NCI-H1092 (cell line): ENCODE measurements around the gene LUZP1.

ENCODE experiments used
- DNase-seq: peaks from one replicate; lab custom pipeline; 2025; lab: John Stamatoyannopoulos, UW

The LUZP1 gene

DNA sequence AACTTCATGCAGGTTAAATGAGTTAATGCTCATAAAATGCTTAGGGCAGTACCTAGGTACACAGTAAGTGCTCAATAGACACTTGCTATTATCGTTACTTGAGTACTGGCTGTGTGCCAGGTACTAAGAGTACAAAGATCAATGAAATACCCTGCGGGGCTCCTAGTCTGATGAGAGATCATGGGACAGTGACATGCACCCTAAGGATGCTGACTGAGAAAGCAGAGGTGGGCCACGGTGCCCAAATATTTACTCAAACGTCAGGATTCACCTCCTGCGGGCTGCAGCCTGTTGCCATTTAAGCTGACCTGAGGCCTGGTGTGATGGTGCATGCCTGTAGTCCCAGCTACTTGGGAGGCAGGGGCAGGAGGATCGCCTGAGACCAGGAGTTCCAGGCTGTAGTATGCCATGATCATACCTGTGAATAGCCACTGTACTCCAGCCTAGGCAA, 19.8 kb upstream of the LUZP1 start:
- no peak for DNase-seq

DNA sequence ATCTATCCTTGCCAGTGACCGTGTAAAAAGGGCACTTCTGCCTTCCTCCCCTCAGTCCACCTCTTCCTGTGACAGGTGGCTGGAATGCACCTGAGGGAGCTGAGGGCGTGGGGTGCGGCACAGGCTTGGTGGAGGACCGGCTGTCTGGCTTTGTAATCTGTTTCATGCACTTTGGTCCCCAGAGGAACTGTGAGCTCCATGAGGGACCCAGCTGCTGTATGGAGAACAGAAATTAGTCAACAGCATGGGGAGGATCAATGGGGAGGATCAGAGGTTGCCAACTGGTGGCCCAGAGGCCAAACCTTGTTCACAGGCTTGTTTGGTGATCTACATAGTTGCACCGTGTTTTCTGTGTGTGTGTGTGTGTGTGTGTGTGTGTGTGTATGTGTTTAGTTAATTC, 19.0 kb upstream of the LUZP1 start:
- DNase-seq: no peak

DNA sequence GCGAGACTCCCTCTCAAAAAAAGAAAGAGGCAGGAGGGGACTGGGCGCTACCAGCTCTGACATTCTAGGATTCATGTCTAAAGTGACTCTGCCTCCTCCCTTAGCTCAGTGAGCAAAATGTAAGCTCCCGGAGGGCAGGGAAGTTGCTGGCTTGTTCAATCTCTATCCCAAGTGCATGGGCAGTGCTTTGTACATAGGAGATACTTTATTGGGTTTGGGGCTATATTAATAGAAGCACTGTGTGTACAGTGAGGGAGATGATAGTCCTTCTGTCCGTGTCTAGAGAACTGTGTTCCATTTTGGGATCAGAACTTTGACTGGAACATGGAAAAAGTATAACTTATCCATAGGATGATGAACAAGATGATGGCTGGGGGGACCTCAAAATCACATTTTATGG, 16.7 kb upstream of the LUZP1 start:
- DNase-seq: no peak

DNA sequence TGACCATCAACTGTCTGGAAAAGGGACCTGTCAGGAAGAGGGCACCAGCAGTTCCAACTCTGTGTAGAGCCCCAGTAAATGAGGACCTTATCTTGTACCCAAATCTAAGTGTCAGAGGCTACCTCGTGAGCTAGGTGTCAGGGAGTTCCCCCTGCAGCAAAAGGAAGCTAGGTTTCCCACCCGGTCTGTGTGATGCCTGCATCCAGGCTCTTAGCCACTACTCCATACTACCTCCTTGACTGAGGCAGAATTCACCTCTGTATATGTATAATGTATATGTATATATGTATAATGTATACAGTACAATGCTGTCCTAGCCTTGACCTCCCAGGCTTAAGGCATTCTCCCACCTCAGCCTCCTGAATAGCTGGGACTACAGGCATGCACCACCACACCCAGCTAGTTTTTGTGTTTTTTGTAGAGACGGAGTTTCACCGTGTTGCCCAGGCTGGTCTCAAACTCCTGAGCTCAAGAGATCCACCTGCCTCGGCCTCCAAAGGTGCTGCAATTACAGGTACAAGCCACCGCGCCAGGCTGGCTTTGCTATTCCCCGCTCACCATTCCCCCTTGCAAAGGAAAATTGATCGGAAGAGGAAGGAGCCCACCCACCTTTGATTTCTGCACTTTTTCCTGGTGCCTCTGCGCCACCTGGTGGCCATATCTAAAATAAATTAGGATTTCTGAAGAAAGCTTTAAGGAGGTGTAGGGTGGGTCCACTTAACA, 15.7 kb upstream of the LUZP1 start:
- peak; percentile 37 for DNase-seq

DNA sequence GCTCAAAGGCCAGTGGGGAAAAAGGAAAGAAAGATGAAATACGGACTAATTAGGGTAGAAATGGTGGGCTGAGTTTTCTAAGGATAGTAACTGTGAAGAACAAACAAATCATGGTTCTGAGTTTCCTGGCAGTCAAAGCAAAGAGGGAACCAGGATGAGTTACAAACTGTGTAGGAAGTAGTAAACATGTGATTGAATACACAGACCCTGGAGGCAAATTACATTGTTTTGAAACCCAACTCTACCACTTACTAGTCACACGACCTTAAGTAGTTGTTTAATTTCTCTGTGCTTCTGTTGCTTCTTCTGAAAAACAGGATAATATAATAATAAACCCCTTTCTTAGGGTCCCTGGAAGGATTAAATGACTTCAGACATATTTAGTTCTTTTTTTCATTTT, 11.2 kb upstream of the LUZP1 start:
- no peak for DNase-seq

DNA sequence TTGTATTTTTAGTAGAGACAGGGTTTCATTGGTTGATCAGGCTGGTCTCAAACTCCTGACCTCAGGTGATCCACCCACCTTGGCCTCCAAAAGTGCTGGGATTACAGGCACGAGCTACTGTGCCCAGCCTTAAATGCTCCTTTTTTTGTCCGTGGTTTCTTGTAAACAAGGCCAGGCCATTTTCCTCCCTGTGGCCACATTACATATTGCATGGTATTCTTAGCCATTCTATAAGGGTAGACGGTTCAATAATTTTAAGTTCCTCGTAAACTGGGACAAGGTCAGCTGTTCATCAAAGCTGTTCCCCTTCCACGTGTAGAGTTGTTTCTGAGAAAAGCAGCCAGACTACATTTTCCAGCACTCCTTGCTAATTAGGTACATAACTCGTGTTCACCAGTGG, 10.3 kb upstream of the LUZP1 start:
- no peak for DNase-seq

DNA sequence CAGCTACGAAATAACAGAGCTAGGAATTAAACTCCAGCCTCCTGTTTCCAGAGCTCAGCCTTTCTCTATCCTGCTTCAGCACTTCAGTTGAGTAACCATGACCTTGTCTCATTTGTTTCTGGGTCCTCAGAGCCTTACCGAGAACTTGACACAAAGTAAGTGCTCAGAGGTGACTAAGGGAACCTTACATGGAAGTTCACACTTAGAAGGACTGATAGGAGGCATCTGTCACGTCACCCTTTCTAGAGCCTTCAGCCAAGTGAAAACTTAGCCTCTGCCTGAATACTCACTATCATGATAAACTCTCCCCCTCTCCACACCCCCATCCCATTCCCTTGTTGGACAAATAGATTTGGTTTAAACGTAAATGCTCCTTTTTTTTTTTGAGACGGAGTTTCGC, 9.8 kb upstream of the LUZP1 start:
- no peak for DNase-seq

DNA sequence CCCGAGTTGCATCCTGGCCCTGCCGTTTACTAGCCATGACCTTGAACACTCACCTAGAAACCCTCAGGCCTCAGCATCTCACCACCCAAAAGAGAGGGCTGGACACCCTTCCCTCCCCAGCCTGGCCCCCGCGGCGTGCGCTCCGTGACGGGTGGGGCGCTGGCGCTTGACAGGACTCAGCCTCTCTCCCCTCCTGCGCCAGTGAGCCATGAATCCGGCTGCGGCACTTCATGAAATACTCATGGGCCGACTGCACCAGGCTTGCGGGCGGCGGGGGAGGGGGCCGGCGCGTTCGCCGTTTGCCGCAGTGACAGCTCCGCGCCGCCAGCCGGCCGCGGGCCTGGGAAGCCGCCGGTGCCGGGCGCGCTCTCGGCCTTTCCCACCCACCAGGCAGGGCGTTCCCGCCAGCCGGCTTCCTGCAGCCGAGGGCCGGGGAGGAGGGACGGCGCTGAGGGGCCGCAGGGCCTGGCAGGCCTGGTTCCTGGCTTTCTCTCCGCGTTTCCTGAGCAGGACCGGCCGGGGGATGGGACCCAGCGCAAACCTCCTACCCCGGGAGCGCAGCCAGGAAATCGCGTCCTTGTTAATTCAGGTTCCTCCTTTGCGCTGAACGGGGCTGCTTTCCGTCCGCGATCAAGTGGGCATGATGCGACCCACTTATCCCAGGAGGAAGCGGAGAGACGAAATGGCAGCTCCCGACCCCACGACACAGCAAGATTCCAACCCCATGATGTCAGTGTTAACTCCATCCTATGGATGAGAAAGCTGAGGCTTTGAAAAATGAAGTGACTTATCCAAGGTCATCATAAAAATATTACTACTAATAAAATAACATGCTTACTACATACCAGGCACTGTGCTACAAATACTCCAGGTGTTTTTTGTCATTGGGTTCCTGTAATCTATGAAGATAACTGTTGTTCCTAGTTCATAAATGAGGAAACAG, 9.1 kb upstream of the LUZP1 start:
- peak; percentile 63 for DNase-seq

DNA sequence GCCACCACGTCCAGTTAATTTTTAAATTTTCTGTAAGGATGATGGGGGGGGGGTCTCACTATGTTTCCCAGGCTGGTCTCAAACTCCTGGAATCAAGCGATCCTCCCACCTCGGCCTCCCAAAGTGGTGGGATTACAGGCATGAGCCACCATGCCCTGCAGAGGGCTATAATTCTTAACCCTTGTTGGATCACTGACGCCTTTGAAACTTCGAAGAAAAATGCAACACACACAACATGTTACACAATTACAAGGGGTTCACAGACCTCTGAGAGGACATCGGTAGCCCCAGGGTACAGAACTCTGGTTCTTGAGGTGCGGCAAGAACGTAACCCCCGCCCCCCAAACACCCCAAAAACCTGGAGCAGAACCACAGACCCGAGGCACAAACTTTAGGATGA, 8.4 kb upstream of the LUZP1 start:
- DNase-seq: no peak

DNA sequence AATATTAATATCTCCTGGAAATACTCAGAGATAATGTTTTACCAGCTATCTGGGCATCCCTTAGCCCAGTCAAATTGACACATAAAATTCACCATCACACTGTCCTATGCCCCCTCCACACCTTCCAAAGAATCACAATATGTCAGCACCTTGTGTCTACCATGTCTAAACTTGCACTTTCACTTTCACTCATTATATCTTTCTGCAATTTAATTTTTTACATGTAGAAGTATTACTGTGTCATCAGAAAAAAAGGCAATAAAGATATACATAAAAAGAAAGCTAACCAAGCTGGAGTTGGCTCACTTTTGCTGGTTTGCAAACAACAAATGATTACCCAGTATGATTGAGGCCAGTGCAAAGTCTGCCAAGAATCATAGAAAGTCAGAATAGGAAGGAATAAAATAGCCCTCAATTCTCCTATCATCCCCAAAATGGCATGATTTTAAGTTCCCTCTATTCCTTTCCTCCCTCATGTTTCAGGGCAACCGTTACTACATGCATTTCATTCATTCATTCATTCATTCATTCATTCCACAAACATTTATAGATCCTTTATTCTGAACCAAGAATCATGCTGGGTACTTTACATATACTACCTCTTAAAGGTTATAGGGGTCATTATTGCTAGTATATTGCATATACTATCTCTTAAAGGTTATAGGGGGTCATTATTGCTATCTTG, 5.9 kb upstream of the LUZP1 start:
- DNase-seq: no peak

DNA sequence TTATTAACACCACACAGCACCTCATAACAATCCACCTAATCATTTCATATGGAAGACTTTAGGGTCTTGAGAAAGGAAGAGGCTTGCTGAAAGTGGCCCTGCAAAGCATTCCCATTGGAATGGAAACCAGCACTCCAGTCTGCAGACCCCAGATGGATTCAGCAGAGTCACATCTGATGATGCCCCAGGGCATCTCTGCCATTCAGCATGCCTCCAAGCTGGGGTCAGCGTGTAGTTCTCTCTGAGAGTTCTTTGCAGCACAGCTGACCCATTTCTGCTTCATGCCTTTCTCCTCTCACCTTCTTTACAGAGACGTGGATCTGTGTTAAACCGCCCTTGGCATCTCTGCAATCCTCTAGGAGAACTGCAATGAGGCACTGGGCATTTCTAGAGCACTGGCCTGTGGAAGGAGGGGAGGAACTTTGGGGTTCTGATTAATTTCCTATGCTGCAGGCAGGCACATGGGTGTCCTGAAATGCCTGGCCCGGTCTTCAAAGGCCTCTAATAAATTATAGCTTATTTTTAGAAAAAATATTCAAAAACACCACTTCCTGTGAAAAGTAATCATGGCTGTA, 2.6 kb upstream of the LUZP1 start:
- DNase-seq: no peak

DNA sequence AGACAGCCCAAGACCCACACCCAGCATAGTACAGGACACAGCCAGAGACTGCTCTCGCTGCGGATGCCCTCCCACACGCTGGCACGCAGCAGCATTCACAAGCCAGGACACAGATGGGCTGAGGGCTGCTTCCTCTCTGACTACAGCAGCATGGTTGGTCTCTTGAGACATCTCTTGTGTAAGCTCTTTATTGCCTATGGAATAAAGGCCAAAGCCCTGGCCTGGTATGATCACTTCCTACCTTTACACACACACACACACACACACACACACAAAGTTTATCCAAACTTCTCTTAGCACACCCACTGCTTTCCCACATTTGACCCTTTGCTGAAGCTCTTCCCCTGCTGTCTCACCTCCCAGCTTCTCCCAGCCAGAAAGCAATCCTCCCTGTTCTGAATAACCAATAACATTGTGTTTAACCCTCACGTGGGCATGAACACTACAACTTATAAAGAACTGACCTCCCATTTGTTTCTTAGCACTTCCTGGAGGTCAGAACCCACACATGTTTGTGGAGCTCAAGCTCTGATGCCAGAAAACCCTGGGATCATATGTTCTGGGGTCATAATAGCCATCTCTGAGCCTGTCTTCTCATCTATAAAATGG, 1.2 kb upstream of the LUZP1 start:
- no peak for DNase-seq

DNA sequence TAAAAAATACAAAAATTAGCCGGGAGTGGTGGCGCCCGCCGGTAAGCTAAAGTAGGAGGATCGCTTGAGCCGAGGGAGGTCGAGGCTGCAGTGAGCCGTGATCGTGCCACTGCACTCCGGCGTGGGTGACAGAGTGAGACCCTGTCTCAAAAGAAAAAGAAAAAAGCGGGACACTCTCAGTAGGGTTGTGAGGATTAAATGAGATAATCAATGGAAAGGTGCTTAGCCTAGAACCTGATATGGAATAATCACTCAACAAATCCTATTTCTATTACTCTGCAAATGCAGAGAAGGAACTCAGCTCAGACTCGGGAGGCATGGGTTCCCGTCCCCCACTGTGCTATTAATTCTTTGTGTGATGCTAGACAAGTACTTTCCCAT, 529 bp upstream of the LUZP1 start:
- DNase-seq: no peak

DNA sequence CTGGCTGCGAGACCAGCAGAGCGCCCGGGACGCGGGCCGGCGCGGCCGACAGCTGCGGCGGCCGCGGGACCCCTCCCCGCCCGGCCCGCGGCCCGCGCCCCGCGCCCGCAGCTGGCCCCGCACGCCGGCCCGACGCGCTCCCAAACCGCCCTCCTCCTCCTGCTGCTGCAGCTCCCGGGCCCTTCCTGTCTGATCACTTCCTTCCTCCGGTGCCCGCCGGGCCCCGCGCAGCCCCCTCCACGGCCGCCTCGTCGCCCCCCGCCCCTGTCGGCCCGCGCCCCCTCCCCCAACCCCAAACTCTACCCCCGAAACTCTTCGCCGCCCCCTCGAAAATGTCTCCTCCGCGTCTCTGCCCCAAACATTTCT, 594 bp downstream of the LUZP1 start:
- DNase-seq: no peak

DNA sequence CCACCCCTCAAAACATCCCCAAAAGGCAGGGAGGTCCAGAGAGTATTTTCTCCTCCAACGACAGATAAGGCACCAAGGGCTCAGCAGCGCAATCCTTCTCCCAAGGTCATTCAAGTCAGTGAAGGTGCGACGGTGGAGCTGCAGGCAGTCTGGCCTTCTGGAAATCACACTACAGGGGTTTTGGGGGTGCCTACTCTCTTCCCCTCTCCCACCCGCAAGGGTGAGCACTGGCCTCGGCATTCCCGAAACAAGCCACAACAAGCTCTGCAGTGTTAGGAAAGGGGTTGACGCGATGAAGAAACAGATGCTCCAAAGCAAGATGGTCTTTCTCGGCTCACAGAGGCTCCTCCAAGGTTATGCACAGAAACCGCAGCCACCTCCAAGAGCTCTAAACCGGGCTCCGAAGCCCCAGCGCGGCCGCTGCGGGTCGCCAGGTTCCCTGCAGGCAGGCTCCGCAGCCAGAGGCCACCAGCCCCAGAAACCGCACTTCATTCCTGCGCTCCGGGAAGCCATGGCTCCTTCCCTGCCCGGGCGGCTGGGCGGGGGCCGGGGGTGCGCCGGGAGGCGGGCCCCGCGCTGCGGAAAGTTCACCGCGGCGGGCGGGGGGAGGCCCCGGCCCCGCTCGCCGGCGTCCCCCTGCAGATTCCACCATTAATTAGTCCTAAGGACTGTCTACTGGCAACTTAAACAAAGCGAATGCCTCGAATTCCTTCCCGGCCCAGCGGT, 1.1 kb downstream of the LUZP1 start:
- DNase-seq: no peak

DNA sequence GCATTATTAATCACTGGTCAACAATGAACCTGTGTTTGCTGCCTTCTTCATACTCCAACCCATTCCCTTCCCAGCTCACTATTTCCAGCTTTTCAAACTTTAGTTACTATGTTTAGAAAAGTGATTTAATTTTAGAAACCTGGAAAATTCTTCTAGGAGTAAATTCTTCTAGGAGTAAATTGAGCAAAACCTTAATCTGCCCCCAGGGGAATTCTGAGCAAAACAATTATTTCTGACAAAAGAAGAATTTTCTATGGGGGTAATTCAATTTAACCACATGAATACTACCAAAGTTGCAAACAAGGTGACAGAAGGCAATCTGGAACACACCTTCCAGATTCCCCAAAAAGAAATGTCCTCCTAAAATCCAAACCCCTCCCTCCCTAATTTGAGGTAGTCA, 1.8 kb downstream of the LUZP1 start:
- DNase-seq: no peak

DNA sequence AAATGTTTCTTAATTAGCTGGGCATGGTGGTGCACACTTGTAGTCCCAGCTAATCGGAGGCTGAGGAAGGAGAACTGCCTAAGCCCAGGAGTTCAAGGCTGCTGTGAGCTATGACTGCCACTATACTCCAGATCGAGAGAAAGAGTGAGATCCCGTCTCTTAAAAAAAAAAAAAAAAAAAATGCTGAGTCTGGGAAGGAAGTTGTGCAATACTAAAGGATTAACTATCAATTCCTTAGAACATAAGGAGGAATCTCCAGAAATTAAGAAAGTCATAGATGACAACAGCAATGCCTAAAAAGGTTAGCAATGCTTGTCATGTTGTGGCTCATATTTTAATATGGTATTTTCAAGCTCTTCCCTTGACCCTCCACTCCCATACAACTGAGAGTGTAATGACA, 5.3 kb downstream of the LUZP1 start:
- DNase-seq: no peak

DNA sequence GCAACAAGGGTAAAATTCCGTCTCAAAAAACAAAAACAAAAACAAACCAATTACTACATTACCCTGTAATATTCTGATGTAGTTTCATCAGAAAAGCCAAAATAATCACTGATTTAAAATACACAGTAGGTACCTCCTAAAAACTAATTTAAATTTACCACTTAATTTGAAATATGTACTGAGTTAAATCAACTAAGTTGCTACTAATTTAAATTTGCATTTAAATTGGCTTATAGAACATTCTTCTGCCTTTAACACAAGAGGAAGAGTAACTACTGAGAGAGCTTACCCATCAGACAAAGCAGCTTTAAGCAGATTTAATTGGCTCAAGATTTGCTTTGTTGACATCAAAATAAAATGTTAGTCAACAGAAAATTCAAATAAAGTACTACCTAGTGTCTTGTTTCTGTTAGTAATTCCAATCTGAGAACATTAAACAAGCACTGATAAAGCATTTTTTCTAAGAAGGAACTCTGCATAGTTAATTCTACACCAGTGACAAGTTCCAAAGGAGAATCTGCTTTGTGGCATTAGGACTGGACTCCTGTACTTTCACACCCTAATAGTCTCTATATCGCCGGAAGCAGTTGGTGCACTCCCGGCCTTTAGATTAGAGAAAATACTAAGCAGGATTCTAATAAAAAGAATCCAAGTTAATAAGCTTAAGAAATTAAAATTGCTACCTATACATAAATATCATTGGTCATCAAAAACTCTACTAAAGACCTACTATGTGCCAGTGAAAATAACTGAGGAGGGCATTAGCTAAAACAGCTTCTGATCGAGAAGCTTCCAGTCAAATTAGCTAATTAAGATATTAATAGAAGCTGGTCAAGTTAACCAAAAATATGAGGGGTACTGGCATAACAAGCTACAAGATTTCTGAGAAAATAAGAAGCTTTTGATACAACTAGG, 8.4 kb downstream of the LUZP1 start:
- no peak for DNase-seq

DNA sequence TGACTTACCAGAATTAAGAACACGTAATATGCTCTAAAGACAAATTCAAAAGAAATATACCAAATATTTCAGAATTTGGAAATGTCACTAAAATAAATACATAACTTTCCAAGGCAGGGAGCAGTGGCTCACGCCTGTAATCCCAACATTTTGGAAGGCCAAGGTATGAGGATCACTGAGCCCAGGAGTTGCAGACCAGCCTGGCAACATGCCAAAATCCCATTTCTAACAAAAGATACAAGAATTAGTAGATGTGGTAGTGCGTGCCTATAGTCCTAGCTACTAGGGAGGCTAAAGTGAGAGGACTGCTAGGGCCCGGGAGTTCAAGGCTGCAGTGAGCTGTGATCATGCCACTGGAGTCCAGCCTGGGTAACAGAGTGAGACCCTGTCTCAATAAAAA, 11.7 kb downstream of the LUZP1 start:
- no peak for DNase-seq

DNA sequence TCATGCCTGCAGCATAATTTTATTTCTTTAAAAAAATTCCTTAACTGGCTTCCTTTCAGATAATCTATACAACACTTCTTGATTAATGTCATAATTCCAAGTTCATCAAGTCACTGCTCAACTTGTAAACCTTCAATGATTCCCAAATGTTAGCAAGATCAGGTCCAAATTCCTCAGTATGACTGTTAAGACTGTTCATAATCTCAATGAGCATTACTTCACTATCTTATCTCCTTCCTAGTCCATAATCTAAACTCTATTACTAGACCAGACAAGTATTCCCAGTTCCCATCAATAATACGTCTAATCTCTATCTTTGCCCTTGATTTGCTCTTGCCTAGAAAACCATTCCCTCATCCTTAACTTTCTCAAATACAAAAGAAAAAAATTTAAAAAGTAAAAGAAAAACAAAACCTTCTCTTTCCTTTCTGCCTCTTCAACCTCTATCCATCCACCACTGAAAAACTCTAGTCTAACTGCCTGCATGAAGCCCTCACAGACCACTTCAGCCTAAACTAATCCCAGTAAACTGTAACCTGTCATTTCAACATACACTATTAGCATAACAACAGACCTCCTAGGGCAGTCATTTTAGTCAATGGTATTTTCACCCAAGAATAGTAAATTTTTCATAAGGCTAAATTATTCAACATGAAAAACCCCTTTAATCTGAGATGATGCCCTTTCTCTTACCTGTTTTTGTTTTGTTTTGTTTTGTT, 15.5 kb downstream of the LUZP1 start:
- DNase-seq: no peak
